Stimulated activated CD4-positive, alpha-beta T cell treated with anti-CD3 and anti-CD28 coated beads, Interleukin-4, amount 100 ng/mL, for 48 hours (primary cell): ENCODE results near the gene LHX2.

Source experiments
- DNase-seq, 2 donors: peaks; one replicate each; pipeline ENCODE4 v3.0.0-alpha.2; 2020; ENCODE audit warnings: low read depth in 2 of 2

The LHX2 gene

GRCh38 chr9:124013309-124014210 lies 2.0 kb downstream of the LHX2 start:
- no peak for DNase-seq

- no peak for DNase-seq
Observed at GRCh38 chr9:124014211-124014955, 2.8 kb downstream of the LHX2 start.

GRCh38 chr9:124014956-124015660 lies 3.5 kb downstream of the LHX2 start:
- DNase-seq, result no peak

- no peak for DNase-seq
Observed at GRCh38 chr9:124015661-124016131, 4.1 kb downstream of the LHX2 start.

GRCh38 chr9:124016175-124017050 lies 4.8 kb downstream of the LHX2 start:
- no peak for DNase-seq

GRCh38 chr9:124017051-124017928 lies 5.7 kb downstream of the LHX2 start:
- no peak for DNase-seq

GRCh38 chr9:124017929-124018729 lies 6.6 kb downstream of the LHX2 start:
- no peak for DNase-seq

- no peak for DNase-seq
Observed at GRCh38 chr9:124018730-124019697, 7.4 kb downstream of the LHX2 start.

- no peak for DNase-seq
Observed at GRCh38 chr9:124019771-124020519, 8.4 kb downstream of the LHX2 start.

- no peak for DNase-seq
Observed at GRCh38 chr9:124020520-124021384, 9.2 kb downstream of the LHX2 start.

GRCh38 chr9:124021385-124021769 lies 9.8 kb downstream of the LHX2 start:
- DNase-seq, result no peak

- no peak for DNase-seq
Observed at GRCh38 chr9:124022201-124023121, 10.9 kb downstream of the LHX2 start.

GRCh38 chr9:124024107-124024506 lies 12.5 kb downstream of the LHX2 start:
- DNase-seq, result no peak

- DNase-seq, result no peak
Observed at GRCh38 chr9:124029617-124030016, 18.0 kb downstream of the LHX2 start.

GRCh38 chr9:124030969-124031451 lies 19.4 kb downstream of the LHX2 start:
- no peak for DNase-seq
